Gastroesophageal sphincter (tissue), 3 donors: ENCODE measurements around the gene TOE1.

Experiments
- CTCF ChIP-seq, 4 experiments: fragments of 200-600 bp in 2 of 4; fragments of 450-650 bp in 2 of 4; sonication (generic) in 1 of 4; IDR thresholded peaks; one replicate each; pipeline ENCODE4 v1.5.1; 2017 to 2019; ENCODE audit warnings: antibody characterized with exemption in 4 of 4, mild to moderate bottlenecking in 2 of 4, moderate library complexity in 2 of 4
- POLR2A ChIP-seq, 2 donors: fragments of 450-650 bp; IDR thresholded peaks; one replicate each; pipeline ENCODE4 v1.6.1; 2017; ENCODE audit warnings: antibody characterized with exemption in 2 of 2, mild to moderate bottlenecking in 2 of 2, moderate library complexity in 1 of 2
- POLR2AphosphoS5 ChIP-seq: sonication (generic); formaldehyde crosslinking; IDR thresholded peaks from one replicate; pipeline ENCODE4 v1.6.1; 2017; ENCODE audit warnings: antibody characterized with exemption

- no peak for TF ChIP-seq CTCF (IDR thresholded peaks at IDR 0.05)
- no peak for TF ChIP-seq POLR2AphosphoS5
- no peak for TF ChIP-seq POLR2A (IDR thresholded peaks at IDR 0.05)
These were observed 40.8 kb downstream of the TOE1 start for GRCh38 chr1:45380730-45381129.
